Stimulated activated CD4-positive, alpha-beta T cell treated with anti-CD3 and anti-CD28 coated beads, Interleukin-1b, Interleukin-23, amount 100 ng/mL, for 24 hours (primary cell): Measurements from ENCODE around the gene PTGR2.
"Not testable (repeated sequence)": the region's sequence is repeated elsewhere in the genome, so short reads cannot be mapped to it uniquely, and the experiment has no call there.

Experiments used
- DNase-seq, 4 experiments: peaks; one replicate each; pipeline ENCODE4 v3.0.0-alpha.2; 2020; ENCODE audit warnings: low read depth in 4 of 4, low spot score in 1 of 4

PTGR2 gene

GRCh38 chr14:73851567-73852382 lies at the start of gene PTGR2:
Gene PTGR2 (plus strand): TSS chr14:73851831. CDS start chr14:73858863, 7,032 bp downstream.
- DNase-seq = peak; percentile 62 to 84 (median 70)

- no peak for DNase-seq
These were observed 49.0 kb upstream of the PTGR2 start for GRCh38 chr14:73802431-73803188.

- DNase-seq = no peak
These were observed 47.0 kb upstream of the PTGR2 start for GRCh38 chr14:73804636-73805035.

GRCh38 chr14:73807457-73807856 lies 44.2 kb upstream of the PTGR2 start:
- no peak for DNase-seq

- no peak for DNase-seq
These were observed 42.2 kb upstream of the PTGR2 start for GRCh38 chr14:73809391-73809790.

GRCh38 chr14:73810478-73811163 lies 41.0 kb upstream of the PTGR2 start:
- no peak for DNase-seq

GRCh38 chr14:73811164-73811503 lies 40.5 kb upstream of the PTGR2 start:
- no peak for DNase-seq

GRCh38 chr14:73814153-73814552 lies 37.5 kb upstream of the PTGR2 start:
- DNase-seq = no peak

GRCh38 chr14:73815849-73816248 lies 35.8 kb upstream of the PTGR2 start:
- DNase-seq = no peak

- DNase-seq = no peak
These were observed 35.2 kb upstream of the PTGR2 start for GRCh38 chr14:73816393-73816816.

- DNase-seq = no peak
These were observed 34.5 kb upstream of the PTGR2 start for GRCh38 chr14:73817020-73817655.

- DNase-seq = no peak
These were observed 32.8 kb upstream of the PTGR2 start for GRCh38 chr14:73818821-73819220.

- DNase-seq = no peak
These were observed 31.0 kb upstream of the PTGR2 start for GRCh38 chr14:73820631-73821030.

GRCh38 chr14:73823339-73823885 lies 28.2 kb upstream of the PTGR2 start:
- DNase-seq = no peak

GRCh38 chr14:73824127-73824526 lies 27.5 kb upstream of the PTGR2 start:
- no peak for DNase-seq

- no peak for DNase-seq
These were observed 27.1 kb upstream of the PTGR2 start for GRCh38 chr14:73824536-73824935.

GRCh38 chr14:73825551-73826188 lies 26.0 kb upstream of the PTGR2 start:
- peak; percentile 52 to 71 (median 64) for DNase-seq

- not testable (repeated sequence) for DNase-seq
These were observed 24.4 kb upstream of the PTGR2 start for GRCh38 chr14:73827190-73827589.

GRCh38 chr14:73829071-73829470 lies 22.6 kb upstream of the PTGR2 start:
- no peak for DNase-seq
